Measurements from ENCODE around the gene ARHGAP42. TPM values are rescaled to one million over a fixed set of nuclear protein-coding genes. Genes with fewer than 3 reads are reported as not detected.

The ARHGAP42 gene
- total RNA-seq, 1 donor from 2014 or later: 19.1 TPM

DNA sequence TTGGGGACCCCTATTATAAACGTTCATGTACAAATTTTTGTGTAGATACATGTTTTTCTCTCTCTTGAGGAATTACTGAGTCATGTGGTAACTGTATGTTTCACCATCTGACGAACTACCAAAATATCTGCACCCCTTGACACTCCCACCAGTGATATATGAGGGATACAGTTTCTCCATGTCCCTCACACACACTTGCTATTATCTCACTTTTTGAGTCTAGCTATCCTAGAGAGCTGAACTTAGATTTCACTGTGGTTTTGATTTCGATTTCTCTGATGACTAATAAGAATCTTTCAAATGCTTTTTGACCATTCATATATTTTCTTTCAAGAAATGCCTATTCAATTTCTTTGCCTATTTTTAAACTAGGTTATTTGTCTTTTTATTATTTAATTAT, 242.3 kb downstream of the ARHGAP42 start:
- Mint-ChIP-seq H3K4me1 (ENCODE audit: unreplicated experiment) (no peaks in the 10 kb centered on the region), H3K9me3 (ENCODE audit: unreplicated experiment) (no peaks in the 10 kb centered on the region), H3K4me3 (ENCODE audit: unreplicated experiment) (no peak overlapping the region), H3K27ac (ENCODE audit: unreplicated experiment) (no peak overlapping the region), H3K36me3 (ENCODE audit: low read depth, unreplicated experiment) (no peaks in the 10 kb centered on the region), H3K27me3 (ENCODE audit: unreplicated experiment) (no peaks in the 10 kb centered on the region)
- TF ChIP-seq CTCF (IDR thresholded peaks at IDR 0.05; ENCODE audit: unreplicated experiment): no peak
- DNase-seq (ENCODE audit: low spot score): no peak

GRCh38 chr11:100930185-100930778, 243.2 kb downstream of the ARHGAP42 start:
- TF ChIP-seq CTCF (IDR thresholded peaks at IDR 0.05; ENCODE audit: unreplicated experiment): peak; percentile 88
- Mint-ChIP-seq H3K9me3 (ENCODE audit: unreplicated experiment) (no peaks in the 10 kb centered on the region), H3K27me3 (ENCODE audit: unreplicated experiment) (no peaks in the 10 kb centered on the region), H3K36me3 (ENCODE audit: low read depth, unreplicated experiment) (no peaks in the 10 kb centered on the region), H3K4me1 (ENCODE audit: unreplicated experiment) (no peaks in the 10 kb centered on the region), H3K4me3 (ENCODE audit: unreplicated experiment) (no peak overlapping the region), H3K27ac (ENCODE audit: unreplicated experiment) (no peak overlapping the region)
- no peak for DNase-seq (ENCODE audit: low spot score)

DNA sequence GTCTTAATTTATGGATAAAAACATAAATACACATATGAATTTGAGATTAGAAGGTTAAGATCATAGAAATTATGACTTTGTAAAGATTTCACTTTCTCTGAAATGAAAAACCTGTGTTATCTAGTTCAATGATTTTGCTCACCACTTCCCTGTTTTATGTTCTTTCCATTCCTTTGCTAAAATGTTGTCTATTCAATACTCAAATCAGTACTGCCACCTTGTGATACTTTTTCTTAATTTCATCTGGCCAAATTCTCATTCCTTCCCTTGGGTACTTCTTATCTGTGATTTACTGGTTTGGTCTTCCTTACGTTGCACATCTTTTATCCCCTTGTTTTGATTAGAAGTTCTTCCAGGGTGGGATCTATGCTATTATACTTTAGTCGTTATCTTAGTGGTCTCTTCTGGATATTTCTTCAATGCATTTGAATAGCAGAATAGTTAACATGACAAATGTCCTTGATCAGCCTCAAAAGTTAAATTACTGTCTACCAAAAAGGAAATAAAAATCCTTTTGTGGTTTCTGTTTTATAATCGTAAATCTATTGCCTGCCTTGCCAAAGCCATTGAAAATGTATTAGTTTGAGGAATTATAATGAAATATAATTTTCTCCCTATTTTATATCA, 245.5 kb downstream of the ARHGAP42 start:
- peak; percentile 52 for TF ChIP-seq CTCF (IDR thresholded peaks at IDR 0.05; ENCODE audit: unreplicated experiment)
- no peak for DNase-seq (ENCODE audit: low spot score)
- no peak overlapping the region for H3K4me3 Mint-ChIP-seq (ENCODE audit: unreplicated experiment)
- H3K4me1 Mint-ChIP-seq (ENCODE audit: unreplicated experiment): no peaks in the 10 kb centered on the region
- H3K27ac Mint-ChIP-seq (ENCODE audit: unreplicated experiment): no peak overlapping the region
- no peaks in the 10 kb centered on the region for H3K36me3 Mint-ChIP-seq (ENCODE audit: low read depth, unreplicated experiment)
- H3K9me3 Mint-ChIP-seq (ENCODE audit: unreplicated experiment): no peaks in the 10 kb centered on the region
- no peaks in the 10 kb centered on the region for H3K27me3 Mint-ChIP-seq (ENCODE audit: unreplicated experiment)

GRCh38 chr11:100936781-100937180, 249.7 kb downstream of the ARHGAP42 start:
- no peaks in the 10 kb centered on the region for H3K36me3 Mint-ChIP-seq (ENCODE audit: low read depth, unreplicated experiment)
- no peak overlapping the region for H3K27ac Mint-ChIP-seq (ENCODE audit: unreplicated experiment)
- DNase-seq (ENCODE audit: low spot score): no peak
- no peak overlapping the region for H3K4me3 Mint-ChIP-seq (ENCODE audit: unreplicated experiment)
- H3K9me3 Mint-ChIP-seq (ENCODE audit: unreplicated experiment): no peaks in the 10 kb centered on the region
- H3K27me3 Mint-ChIP-seq (ENCODE audit: unreplicated experiment): no peaks in the 10 kb centered on the region
- no peak for TF ChIP-seq CTCF (IDR thresholded peaks at IDR 0.05; ENCODE audit: unreplicated experiment)
- H3K4me1 Mint-ChIP-seq (ENCODE audit: unreplicated experiment): no peaks in the 10 kb centered on the region

GRCh38 chr11:100939571-100939970, 252.5 kb downstream of the ARHGAP42 start:
- no peak for TF ChIP-seq CTCF (IDR thresholded peaks at IDR 0.05; ENCODE audit: unreplicated experiment)
- no peak for DNase-seq (ENCODE audit: low spot score)
- H3K27ac Mint-ChIP-seq (ENCODE audit: unreplicated experiment): no peak overlapping the region
- no peaks in the 10 kb centered on the region for H3K9me3 Mint-ChIP-seq (ENCODE audit: unreplicated experiment)
- H3K27me3 Mint-ChIP-seq (ENCODE audit: unreplicated experiment): no peaks in the 10 kb centered on the region
- no peaks in the 10 kb centered on the region for H3K4me1 Mint-ChIP-seq (ENCODE audit: unreplicated experiment)
- no peak overlapping the region for H3K4me3 Mint-ChIP-seq (ENCODE audit: unreplicated experiment)
- H3K36me3 Mint-ChIP-seq (ENCODE audit: low read depth, unreplicated experiment): no peaks in the 10 kb centered on the region

Measured in endothelial cell (in vitro differentiated cells).